ENCODE measurements around the gene KIRREL1. TPM values are rescaled to one million over a fixed set of nuclear protein-coding genes. Genes with fewer than 3 reads are reported as not detected.

KIRREL1 gene
- polyA plus RNA-seq (2011; rRNA removed) (42.3 and 53.7 TPM in 2 replicates), polyA minus RNA-seq (2011; rRNA and poly(A)+ RNA removed) (96.0 and 123 TPM in 2 replicates)

- no peaks in the 10 kb centered on the region for H3K27me3 ChIP-seq (ENCODE audit: control insufficient read depth, insufficient read depth, low read length)
- ChIA-PET POLR2A (interaction anchor here (0.7 to 3.3 kb wide), 6 partner anchors 9 to 133 kb away, joined by 3 to 25 read pairs (median 4); no protein-coding TSS in a partner anchor), CTCF (interaction anchor here (0.9 to 11.6 kb wide), 22 partner anchors 7 to 124 kb away, joined by 3 to 590 read pairs (median 30); no protein-coding TSS in a partner anchor)
- H3K27ac ChIP-seq (ENCODE audit: low read depth, low read length), result peak within 1 kb of the TSS; percentile 47
- H3K4me3 ChIP-seq (ENCODE audit: low read depth, low read length), result peak within 1 kb of the TSS; percentile 96
- no peak for TF ChIP-seq CTCF (IDR thresholded peaks at IDR 0.05; ENCODE audit: low read depth, low read length)
- DNase-seq (ENCODE audit: low read depth, low spot score), result no peak
- H3K9me3 ChIP-seq (ENCODE audit: control insufficient read depth, insufficient read depth, low read length), result no peaks in the 10 kb centered on the region; the same call in 1 of the 2 replicates
Measured at GRCh38 chr1:157993147-157993917, at the start of gene KIRREL1. Gene KIRREL1 (plus strand): TSS chr1:157993645. CDS start chr1:157993677, 32 bp downstream.

DNA sequence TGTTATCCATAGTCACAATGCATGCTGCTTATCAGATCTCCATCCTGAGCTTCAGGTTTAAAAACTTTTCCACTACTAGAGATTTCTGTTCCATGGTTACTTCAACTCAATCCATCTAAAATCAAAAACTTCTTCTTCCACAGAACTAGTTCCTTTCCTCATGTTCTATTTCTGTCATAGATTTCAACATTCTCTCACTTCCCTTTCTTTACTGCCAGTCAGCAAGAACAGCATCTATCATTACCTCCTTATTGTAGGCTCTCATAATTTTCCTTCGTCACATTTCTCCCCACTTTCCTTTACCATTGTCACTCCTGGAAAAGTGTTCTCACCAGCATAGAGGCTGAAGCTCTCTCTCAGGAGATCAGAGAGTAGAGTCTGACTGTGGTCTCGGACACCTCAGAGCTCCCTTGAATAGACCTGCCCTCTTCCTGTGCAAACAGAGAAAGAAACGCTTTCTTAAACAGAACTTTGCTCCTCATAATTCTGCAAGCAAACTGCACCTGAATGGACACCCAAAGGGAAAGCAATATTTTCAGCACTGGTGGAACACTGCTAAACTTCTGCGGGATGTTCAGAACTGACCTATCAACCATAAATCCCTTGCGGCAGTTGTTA is 48.7 kb upstream of the KIRREL1 start:
- Histone ChIP-seq H3K27me3 (ENCODE audit: control insufficient read depth, insufficient read depth, low read length) (peaks cover 2% of the 10 kb centered on the region), H3K27ac (ENCODE audit: low read depth, low read length) (no peak overlapping the region), H3K9me3 (ENCODE audit: control insufficient read depth, insufficient read depth, low read length) (no peaks in the 10 kb centered on the region), H3K4me3 (ENCODE audit: low read depth, low read length) (no peak overlapping the region)
- ChIA-PET CTCF (interaction anchor here (1.0 to 1.1 kb wide), 2 partner anchors 180 to 365 kb away, joined by 3 read pairs; no protein-coding TSS in a partner anchor), POLR2A (no interaction called here)
- no peak for DNase-seq (ENCODE audit: low read depth, low spot score)
- no peak for TF ChIP-seq CTCF (IDR thresholded peaks at IDR 0.05; ENCODE audit: low read depth, low read length)

DNA sequence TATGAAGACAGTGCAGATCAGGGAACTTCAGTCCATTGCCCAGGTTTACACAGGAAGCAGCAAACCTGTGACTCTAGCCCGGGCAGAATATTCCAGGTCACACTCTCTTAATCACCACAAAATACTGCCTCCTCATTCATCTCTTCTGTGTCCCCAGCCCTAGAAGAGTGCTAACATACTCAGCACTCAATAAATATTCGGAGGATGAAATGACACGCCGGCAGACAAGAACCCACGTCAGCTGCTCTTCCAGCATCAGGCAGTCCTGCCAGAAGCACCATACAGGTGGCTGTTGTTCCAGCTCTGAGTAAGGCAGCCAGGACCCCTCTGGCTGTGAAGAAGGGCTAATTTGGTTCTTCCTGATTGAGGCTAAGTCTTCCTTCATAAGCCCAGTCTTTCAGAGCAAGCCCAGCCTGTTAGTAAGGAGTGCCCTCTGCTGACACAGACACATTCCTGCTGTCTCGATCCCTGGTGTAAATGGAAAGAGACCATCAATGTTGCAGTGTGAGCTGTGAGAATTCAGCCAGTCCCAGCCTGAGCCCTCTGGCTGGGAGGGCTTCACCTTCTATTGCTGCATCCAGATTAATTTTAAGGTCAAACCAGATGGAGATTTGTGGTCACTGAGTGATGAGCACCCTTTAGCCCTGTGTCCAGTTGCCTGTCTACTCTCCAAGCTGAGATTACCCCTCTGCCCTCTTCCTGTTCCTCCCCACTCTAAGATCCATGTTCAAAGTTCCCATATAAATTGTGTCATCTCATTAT is 45.0 kb upstream of the KIRREL1 start:
- DNase-seq (ENCODE audit: low read depth, low spot score), result no peak
- ChIA-PET CTCF (interaction anchor here (0.6 to 2.7 kb wide), 6 partner anchors 14 to 371 kb away, joined by 3 to 14 read pairs (median 6); no protein-coding TSS in a partner anchor), POLR2A (no interaction called here)
- no peak overlapping the region for H3K27ac ChIP-seq (ENCODE audit: low read depth, low read length)
- H3K4me3 ChIP-seq (ENCODE audit: low read depth, low read length), result no peak overlapping the region
- TF ChIP-seq CTCF (IDR thresholded peaks at IDR 0.05; ENCODE audit: low read depth, low read length), result peak; percentile 63
- H3K9me3 ChIP-seq (ENCODE audit: control insufficient read depth, insufficient read depth, low read length), result no peaks in the 10 kb centered on the region
- H3K27me3 ChIP-seq (ENCODE audit: control insufficient read depth, insufficient read depth, low read length), result peaks cover 11% of the 10 kb centered on the region

GRCh38 chr1:157949074-157949354 is 44.4 kb upstream of the KIRREL1 start:
- DNase-seq (ENCODE audit: low read depth, low spot score), result no peak
- no peak overlapping the region for H3K27ac ChIP-seq (ENCODE audit: low read depth, low read length)
- no peak overlapping the region for H3K4me3 ChIP-seq (ENCODE audit: low read depth, low read length)
- H3K9me3 ChIP-seq (ENCODE audit: control insufficient read depth, insufficient read depth, low read length), result no peaks in the 10 kb centered on the region
- H3K27me3 ChIP-seq (ENCODE audit: control insufficient read depth, insufficient read depth, low read length), result peaks cover 11% of the 10 kb centered on the region
- ChIA-PET CTCF (interaction anchor here (0.6 to 2.7 kb wide), 6 partner anchors 14 to 371 kb away, joined by 3 to 14 read pairs (median 6); no protein-coding TSS in a partner anchor), POLR2A (no interaction called here)
- no peak for TF ChIP-seq CTCF (IDR thresholded peaks at IDR 0.05; ENCODE audit: low read depth, low read length)
